Measurements from ENCODE around the gene LRRFIP1.

LRRFIP1 gene

DNA sequence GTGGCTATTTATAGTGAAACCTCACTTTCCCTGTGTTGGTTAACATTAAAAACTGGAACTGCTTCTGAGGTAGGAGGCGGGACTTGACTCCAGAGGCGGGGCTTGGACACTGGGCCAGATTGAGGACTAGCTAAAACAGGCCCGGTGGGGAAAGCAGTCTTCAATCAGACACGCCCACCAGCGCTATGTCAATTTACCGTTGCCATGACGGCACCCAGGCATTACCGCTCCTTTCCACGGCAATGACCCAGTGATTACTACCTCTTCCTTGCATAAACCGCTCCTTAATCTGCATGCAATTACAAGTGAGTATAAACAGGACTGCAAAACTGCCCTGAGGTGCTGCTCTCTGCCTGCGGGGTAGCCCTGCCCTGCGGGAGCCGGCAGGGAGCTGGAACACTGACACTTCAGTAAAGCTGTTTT lies 35.3 kb downstream of the LRRFIP1 start:
- peaks cover 13% of the 10 kb centered on the region for H3K4me1 ChIP-seq (ENCODE audit: low read length)
- no peaks in the 10 kb centered on the region for H3K36me3 ChIP-seq (replicated peaks; ENCODE audit: low read depth, low read length)
- H3K79me2 ChIP-seq (ENCODE audit: low read length), result no peaks in the 10 kb centered on the region
- no peak overlapping the region for H3K27ac ChIP-seq (ENCODE audit: low read length)
- H3K9me3 ChIP-seq (ENCODE audit: insufficient read depth, low read length), result no peaks in the 10 kb centered on the region
- no peaks in the 10 kb centered on the region for H4K20me1 ChIP-seq (ENCODE audit: insufficient read depth, low read length)
- H2AFZ ChIP-seq (ENCODE audit: low read depth, low read length), result no peak overlapping the region
- no peak overlapping the region for H3K4me3 ChIP-seq (ENCODE audit: low read length)
- H3K27me3 ChIP-seq (ENCODE audit: low read depth, low read length), result peaks cover 36% of the 10 kb centered on the region
- TF ChIP-seq EZH2phosphoT487 (IDR thresholded peaks at IDR 0.05; ENCODE audit: low read depth), result no peak
- TF ChIP-seq, protein P1, sequence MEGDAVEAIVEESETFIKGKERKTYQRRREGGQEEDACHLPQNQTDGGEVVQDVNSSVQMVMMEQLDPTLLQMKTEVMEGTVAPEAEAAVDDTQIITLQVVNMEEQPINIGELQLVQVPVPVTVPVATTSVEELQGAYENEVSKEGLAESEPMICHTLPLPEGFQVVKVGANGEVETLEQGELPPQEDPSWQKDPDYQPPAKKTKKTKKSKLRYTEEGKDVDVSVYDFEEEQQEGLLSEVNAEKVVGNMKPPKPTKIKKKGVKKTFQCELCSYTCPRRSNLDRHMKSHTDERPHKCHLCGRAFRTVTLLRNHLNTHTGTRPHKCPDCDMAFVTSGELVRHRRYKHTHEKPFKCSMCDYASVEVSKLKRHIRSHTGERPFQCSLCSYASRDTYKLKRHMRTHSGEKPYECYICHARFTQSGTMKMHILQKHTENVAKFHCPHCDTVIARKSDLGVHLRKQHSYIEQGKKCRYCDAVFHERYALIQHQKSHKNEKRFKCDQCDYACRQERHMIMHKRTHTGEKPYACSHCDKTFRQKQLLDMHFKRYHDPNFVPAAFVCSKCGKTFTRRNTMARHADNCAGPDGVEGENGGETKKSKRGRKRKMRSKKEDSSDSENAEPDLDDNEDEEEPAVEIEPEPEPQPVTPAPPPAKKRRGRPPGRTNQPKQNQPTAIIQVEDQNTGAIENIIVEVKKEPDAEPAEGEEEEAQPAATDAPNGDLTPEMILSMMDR (IDR thresholded peaks at IDR 0.05; ENCODE audit: low read depth, low read length), result no peak
- H3K4me2 ChIP-seq (ENCODE audit: low read length), result peak overlapping the region; percentile 4; the same call in 1 of the 2 replicates
- H3K9ac ChIP-seq (ENCODE audit: low read length), result no peak overlapping the region

DNA sequence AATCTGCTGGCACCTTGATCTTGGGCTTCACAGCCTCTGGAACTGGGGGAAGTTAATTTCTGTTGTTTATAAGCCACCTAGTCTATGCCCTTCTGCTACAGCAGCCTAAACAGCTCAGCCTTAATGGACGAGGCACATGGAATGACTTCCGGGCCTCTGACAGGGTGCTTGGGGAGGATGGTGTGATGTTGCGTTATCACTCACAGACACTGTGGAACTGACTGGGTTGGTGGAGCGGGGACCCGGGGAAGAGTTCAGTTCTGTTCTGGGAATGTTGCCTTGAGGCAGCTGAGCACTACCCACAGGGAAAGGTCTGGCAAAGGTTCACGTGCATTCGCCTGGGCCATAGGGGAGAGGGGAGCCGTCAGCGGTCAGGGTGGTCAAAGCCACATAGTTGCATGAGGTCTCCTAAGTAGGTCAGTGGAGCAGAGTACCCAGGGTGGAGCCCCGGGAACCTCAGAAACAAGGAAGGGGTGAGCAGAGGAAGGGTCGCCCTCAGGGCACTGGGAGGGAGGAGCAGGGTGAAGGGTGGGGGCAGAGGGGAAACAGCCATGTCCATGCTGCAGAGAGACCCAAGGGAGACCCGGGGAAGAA lies 36.2 kb downstream of the LRRFIP1 start:
- Histone ChIP-seq H3K27me3 (ENCODE audit: low read depth, low read length) (peaks cover 38% of the 10 kb centered on the region), H3K36me3 (replicated peaks; ENCODE audit: low read depth, low read length) (no peaks in the 10 kb centered on the region), H3K9ac (ENCODE audit: low read length) (no peak overlapping the region), H3K4me3 (ENCODE audit: low read length) (no peak overlapping the region), H3K4me2 (ENCODE audit: low read length) (no peak overlapping the region), H4K20me1 (ENCODE audit: insufficient read depth, low read length) (no peaks in the 10 kb centered on the region), H3K9me3 (ENCODE audit: insufficient read depth, low read length) (no peaks in the 10 kb centered on the region), H3K79me2 (ENCODE audit: low read length) (no peaks in the 10 kb centered on the region), H3K4me1 (ENCODE audit: low read length) (peaks cover 13% of the 10 kb centered on the region), H2AFZ (ENCODE audit: low read depth, low read length) (no peak overlapping the region), H3K27ac (ENCODE audit: low read length) (no peak overlapping the region)
- no peak for TF ChIP-seq EZH2phosphoT487 (IDR thresholded peaks at IDR 0.05; ENCODE audit: low read depth)
- TF ChIP-seq, protein P1 (IDR thresholded peaks at IDR 0.05; ENCODE audit: low read depth, low read length), result no peak

DNA sequence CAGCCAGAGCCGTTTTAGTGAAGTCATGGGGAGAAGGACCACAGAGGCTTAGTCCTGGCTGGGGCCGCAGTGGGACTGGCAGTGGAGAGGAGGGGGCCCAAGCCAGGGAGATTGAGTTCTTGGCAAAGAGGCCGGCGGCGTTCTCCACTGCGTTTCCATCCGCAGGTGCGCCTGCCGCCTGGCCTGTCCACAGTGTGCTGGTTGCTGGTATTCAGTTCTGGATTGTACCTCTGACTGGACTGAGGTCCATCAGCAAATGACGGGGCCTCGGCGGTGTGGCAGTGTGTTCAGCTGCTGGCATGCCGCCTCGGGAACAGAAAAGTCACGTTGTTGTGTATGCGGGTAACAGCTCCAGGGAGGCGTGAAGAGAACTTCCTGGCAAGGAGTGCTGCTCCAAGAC lies 36.8 kb downstream of the LRRFIP1 start:
- no peak overlapping the region for H3K4me2 ChIP-seq (ENCODE audit: low read length)
- TF ChIP-seq, protein P1 (IDR thresholded peaks at IDR 0.05; ENCODE audit: low read depth, low read length), result no peak
- TF ChIP-seq EZH2phosphoT487 (IDR thresholded peaks at IDR 0.05; ENCODE audit: low read depth), result no peak
- H3K27me3 ChIP-seq (ENCODE audit: low read depth, low read length), result peaks cover 40% of the 10 kb centered on the region
- H3K4me1 ChIP-seq (ENCODE audit: low read length), result peaks cover 15% of the 10 kb centered on the region
- no peaks in the 10 kb centered on the region for H3K9me3 ChIP-seq (ENCODE audit: insufficient read depth, low read length)
- H3K36me3 ChIP-seq (replicated peaks; ENCODE audit: low read depth, low read length), result no peaks in the 10 kb centered on the region
- H3K4me3 ChIP-seq (ENCODE audit: low read length), result no peak overlapping the region
- H2AFZ ChIP-seq (ENCODE audit: low read depth, low read length), result no peak overlapping the region
- no peaks in the 10 kb centered on the region for H4K20me1 ChIP-seq (ENCODE audit: insufficient read depth, low read length)
- H3K27ac ChIP-seq (ENCODE audit: low read length), result no peak overlapping the region
- H3K79me2 ChIP-seq (ENCODE audit: low read length), result no peaks in the 10 kb centered on the region
- no peak overlapping the region for H3K9ac ChIP-seq (ENCODE audit: low read length)

DNA sequence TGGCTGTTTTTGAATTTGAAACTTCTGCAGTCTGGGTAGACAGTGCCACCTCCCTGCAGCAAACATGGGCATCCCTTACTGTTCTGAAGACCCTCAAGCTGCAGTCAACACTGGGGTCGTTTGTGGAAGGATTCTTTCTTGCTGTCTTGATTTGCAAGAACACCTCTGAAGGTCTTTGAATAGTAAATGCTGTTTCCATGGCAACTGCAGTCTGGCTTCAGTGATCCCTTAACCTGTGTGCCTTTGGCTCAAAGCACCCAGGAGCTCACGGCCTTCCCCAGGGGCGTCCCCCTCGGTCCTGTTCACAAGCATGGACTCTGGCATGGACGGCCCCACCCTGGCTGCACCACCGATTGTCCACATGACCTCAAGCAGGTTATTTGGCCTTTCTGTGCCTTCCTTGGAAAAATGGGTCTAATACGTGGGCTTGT lies 38.3 kb downstream of the LRRFIP1 start:
- H3K4me1 ChIP-seq (ENCODE audit: low read length), result peaks cover 25% of the 10 kb centered on the region
- TF ChIP-seq, protein P1 (IDR thresholded peaks at IDR 0.05; ENCODE audit: low read depth, low read length), result peak; percentile 34
- no peak for TF ChIP-seq EZH2phosphoT487 (IDR thresholded peaks at IDR 0.05; ENCODE audit: low read depth)

More for the DNA sequence above, 38.3 kb downstream of the LRRFIP1 start:
- peak overlapping the region; percentile 62 for H3K4me2 ChIP-seq (ENCODE audit: low read length)
- peaks cover 45% of the 10 kb centered on the region for H3K27me3 ChIP-seq (ENCODE audit: low read depth, low read length)
- H3K4me3 ChIP-seq (ENCODE audit: low read length), result peak overlapping the region; percentile 46; the same call in 1 of the 2 replicates
- H3K79me2 ChIP-seq (ENCODE audit: low read length), result no peaks in the 10 kb centered on the region
- no peak overlapping the region; the same call in 1 of the 2 replicates for H2AFZ ChIP-seq (ENCODE audit: low read depth, low read length)
- no peaks in the 10 kb centered on the region for H4K20me1 ChIP-seq (ENCODE audit: insufficient read depth, low read length)
- no peaks in the 10 kb centered on the region for H3K36me3 ChIP-seq (replicated peaks; ENCODE audit: low read depth, low read length)
- no peaks in the 10 kb centered on the region for H3K9me3 ChIP-seq (ENCODE audit: insufficient read depth, low read length)
- no peak overlapping the region for H3K27ac ChIP-seq (ENCODE audit: low read length)
- no peak overlapping the region for H3K9ac ChIP-seq (ENCODE audit: low read length)
